ENCODE results near the gene ALG12.
"Not testable (repeated sequence)": the region's sequence is repeated elsewhere in the genome, so short reads cannot be mapped to it uniquely, and the experiment has no call there.

Gene ALG12

DNA sequence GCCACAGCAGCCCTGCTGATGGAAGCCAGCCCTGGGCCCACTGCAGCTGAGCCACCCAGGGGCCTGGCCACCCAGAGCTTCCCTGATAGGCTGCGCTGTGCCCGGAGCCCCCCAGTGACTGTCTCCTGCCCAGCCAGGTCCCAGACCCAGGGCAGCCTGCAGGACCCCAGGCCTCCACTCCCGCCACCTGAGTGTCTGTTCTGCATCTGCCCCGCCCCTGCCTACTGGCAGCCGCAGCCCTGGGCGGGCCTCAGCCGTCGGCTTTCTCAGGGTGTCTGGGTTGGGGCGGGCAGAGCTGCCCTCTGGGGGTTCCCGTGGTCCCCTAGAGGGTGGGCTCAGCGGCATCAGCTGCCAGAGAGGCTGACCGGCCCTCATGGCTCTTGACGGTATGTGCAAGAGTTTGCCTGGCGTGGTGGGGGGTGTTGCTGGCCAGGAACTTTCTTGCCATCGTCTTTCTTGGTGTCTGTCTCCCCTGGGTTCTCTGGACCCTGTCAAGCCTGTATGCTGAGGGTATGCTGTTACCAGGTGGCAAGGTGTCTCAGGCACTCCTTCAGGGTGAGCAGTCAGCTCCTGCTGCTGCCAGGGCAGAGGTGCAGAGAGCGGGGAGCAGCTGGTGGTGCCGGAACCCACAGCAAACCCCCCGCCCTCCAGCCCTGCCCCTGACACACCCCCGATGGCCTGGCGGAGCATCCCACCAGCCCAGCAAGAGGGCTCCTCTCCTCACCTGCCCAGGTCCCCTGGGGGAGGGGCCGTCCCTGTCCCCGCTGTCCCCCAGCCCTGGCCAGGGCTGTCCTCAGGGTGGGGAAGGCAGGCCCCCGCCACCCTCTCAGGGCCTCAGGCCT is 30.1 kb upstream of the ALG12 start:
- TF ChIP-seq, protein P1, sequence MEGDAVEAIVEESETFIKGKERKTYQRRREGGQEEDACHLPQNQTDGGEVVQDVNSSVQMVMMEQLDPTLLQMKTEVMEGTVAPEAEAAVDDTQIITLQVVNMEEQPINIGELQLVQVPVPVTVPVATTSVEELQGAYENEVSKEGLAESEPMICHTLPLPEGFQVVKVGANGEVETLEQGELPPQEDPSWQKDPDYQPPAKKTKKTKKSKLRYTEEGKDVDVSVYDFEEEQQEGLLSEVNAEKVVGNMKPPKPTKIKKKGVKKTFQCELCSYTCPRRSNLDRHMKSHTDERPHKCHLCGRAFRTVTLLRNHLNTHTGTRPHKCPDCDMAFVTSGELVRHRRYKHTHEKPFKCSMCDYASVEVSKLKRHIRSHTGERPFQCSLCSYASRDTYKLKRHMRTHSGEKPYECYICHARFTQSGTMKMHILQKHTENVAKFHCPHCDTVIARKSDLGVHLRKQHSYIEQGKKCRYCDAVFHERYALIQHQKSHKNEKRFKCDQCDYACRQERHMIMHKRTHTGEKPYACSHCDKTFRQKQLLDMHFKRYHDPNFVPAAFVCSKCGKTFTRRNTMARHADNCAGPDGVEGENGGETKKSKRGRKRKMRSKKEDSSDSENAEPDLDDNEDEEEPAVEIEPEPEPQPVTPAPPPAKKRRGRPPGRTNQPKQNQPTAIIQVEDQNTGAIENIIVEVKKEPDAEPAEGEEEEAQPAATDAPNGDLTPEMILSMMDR (IDR thresholded peaks at IDR 0.05; ENCODE audit: insufficient read depth, low read depth, low read length, missing control alignments): no peak
- no peak for DNase-seq (ENCODE audit: low read depth)
- no peak overlapping the region for H3K4me3 ChIP-seq (ENCODE audit: low read depth, low read length)

DNA sequence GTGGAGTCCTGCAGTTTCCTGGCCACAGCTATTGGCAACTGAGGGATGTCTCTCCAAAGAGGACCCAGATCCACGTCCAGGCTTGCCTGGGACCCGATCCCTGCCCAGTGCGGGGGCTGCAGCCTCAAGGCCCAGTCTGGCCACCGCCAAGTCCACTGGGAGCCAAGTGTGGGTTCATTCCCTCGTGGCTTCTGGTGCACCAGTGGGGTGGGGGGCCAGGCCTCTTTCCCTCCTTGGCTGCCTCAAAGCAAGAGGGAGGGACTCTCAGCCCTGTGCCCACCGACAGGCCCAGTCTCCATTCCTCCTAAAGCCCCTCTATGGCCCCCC is 29.0 kb upstream of the ALG12 start:
- no peak overlapping the region for H3K4me3 ChIP-seq (ENCODE audit: low read depth, low read length)
- DNase-seq (ENCODE audit: low read depth): no peak
- TF ChIP-seq, protein P1 (IDR thresholded peaks at IDR 0.05; ENCODE audit: insufficient read depth, low read depth, low read length, missing control alignments): no peak

DNA sequence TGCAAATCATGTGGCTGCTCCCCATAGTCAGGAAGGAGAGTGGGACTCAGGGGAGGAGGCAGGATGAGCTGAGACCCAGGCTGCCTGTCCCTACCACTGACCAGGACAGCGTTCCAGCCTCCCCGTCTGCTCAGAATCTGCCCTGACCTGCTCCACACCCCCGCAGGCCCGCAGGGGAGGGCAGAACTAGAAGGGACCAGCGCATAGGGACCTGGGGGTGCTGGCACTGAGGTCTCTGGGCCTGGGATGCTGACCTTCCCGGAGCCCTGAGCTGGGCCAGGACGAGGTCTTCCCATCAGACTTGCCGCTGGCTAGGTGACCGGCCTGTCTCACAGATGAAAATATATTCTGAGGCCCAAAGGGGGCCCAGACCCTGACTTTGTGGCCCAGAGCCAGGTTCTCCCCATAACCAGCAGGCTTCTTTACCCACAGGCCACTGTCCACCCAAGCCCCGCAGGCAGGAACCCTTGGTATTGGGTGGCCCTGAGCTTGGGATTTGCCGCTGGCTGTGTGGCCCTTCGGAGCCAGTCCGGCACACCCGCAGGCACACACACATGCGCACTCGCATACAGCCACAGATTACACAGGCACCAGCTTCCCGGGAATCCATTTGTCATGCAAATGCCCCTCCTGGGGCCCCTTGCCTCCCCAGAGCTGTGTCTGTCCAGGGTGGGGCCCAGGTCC is 28.5 kb upstream of the ALG12 start:
- no peak for DNase-seq (ENCODE audit: low read depth)
- TF ChIP-seq, protein P1 (IDR thresholded peaks at IDR 0.05; ENCODE audit: insufficient read depth, low read depth, low read length, missing control alignments): no peak
- H3K4me3 ChIP-seq (ENCODE audit: low read depth, low read length): no peak overlapping the region

DNA sequence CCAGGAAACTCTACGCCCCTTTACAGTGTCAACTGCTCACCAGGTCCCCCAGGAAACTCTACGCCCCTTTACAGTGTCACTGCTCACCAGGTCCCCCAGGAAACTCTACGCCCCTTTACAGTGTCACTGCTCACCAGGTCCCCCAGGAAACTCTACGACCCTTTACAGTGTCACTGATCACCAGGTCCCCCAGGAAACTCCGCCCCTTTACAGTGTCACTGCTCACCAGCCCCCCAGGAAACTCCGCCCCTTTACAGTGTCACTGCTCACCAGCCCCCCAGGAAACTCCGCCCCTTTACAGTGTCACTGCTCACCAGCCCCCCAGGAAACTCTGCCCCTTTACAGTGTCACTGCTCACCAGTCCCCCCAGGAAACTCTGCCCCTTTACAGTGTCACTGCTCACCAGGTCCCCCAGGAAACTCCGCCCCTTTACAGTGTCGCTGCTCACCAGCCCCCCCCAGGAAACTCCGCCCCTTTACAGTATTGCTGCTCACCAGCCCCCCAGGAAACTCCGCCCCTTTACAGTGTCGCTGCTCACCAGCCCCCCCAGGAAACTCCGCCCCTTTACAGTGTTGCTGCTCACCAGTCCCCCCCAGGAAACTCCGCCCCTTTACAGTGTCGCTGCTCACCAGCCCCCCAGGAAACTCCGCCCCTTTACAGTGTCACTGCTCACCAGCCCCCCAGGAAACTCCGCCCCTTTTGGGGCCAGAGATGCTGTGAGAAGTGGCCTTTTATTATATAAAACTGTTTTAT is 27.0 kb upstream of the ALG12 start:
- H3K4me3 ChIP-seq (ENCODE audit: low read depth, low read length): not testable (repeated sequence)
- peak; percentile 81 for DNase-seq (ENCODE audit: low read depth)

DNA sequence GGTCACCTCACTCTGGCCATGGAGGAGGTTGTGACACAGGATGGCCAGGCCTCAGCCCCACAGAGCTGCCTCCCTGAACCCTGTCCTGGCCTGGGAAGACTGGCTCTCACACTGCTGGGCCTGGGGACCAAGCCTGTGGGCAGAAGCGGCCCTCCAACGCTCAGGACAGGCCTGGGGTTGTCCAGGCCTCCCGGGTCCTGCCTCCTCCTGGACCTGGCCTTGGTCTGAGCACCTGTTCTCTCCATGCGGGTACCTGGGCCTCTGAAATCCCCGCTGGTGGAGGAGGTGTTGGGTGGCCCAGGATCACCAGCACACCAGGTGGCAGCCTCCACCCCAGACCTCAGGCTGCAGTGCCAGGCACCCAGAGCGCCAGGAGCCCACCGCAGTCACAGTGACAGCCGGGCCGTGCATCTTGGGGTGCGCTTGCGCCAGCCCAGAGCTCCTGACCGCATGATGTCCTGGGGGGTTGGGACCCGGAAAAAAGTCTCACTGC is 26.2 kb upstream of the ALG12 start:
- no peak overlapping the region for H3K4me3 ChIP-seq (ENCODE audit: low read depth, low read length)
- no peak for DNase-seq (ENCODE audit: low read depth)
- TF ChIP-seq, protein P1 (IDR thresholded peaks at IDR 0.05; ENCODE audit: insufficient read depth, low read depth, low read length, missing control alignments): no peak

DNA sequence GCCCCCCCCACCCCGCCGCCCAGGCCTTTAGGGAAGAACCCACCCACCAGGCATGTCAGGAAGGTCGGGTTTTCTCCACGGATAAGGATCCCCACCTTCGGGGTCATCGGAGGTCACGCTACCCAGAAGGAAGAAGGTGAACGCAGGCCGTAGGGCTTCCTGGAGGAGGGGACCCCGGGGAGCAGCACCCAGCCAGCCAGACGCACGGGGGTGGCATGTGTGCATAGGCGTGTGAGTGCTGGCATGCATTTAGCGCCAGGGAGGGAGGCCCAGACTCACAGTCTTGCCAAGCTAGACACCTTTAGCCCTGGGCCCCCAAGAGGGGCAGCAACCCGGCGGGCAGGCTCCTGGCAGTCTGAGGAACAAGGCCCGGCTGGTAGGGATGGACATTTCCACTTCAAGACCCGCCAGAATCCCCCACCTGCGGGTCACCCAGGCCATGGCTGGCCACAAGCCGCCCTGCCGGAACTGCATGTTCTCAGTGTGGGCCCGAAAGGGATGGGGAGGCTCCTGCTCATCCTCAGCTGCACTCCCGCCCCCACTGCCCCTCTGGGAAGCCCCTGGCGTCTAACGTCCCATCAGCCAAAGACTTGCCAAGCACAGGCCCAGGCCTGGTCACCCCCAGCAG is 25.6 kb upstream of the ALG12 start:
- TF ChIP-seq, protein P1 (IDR thresholded peaks at IDR 0.05; ENCODE audit: insufficient read depth, low read depth, low read length, missing control alignments): no peak
- no peak for DNase-seq (ENCODE audit: low read depth)
- no peak overlapping the region for H3K4me3 ChIP-seq (ENCODE audit: low read depth, low read length)

DNA sequence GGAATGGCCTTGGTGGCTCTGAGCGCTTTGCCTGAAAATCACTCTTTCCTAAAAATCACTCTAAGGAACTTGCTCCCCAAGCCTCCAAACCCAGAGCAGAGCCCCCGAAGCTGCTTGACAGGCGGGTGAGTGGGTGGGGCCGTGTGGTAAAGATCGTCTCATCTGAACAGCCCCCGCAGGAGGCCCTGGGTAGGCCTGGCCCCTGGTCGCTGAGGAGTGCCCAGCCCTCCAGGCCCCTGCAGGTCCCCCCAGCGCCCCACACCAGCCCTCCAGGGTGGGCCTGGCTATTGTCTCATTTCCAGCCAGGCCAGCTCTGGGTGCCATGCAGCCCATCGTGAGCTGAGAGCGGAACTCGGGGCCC is 25.1 kb upstream of the ALG12 start:
- TF ChIP-seq, protein P1 (IDR thresholded peaks at IDR 0.05; ENCODE audit: insufficient read depth, low read depth, low read length, missing control alignments): no peak
- no peak overlapping the region for H3K4me3 ChIP-seq (ENCODE audit: low read depth, low read length)
- DNase-seq (ENCODE audit: low read depth): no peak
